ENCODE results near the gene MAD1L1.

The MAD1L1 gene

GRCh38 chr7:1918881-1919525 is 313.7 kb downstream of the MAD1L1 start:
- Histone ChIP-seq H3K9me2 (replicated peaks; ENCODE audit: control insufficient read depth, low read length) (no peaks in the 10 kb centered on the region), H3K79me2 (ENCODE audit: control insufficient read depth, low read length) (no peaks in the 10 kb centered on the region), H3F3A (ENCODE audit: control insufficient read depth, insufficient read depth) (no peaks in the 10 kb centered on the region), H3K9me3 (ENCODE audit: control insufficient read depth, insufficient read depth, low read length) (no peaks in the 10 kb centered on the region), H3K36me3 (ENCODE audit: control insufficient read depth, low read length) (peaks cover 4% of the 10 kb centered on the region; the same call in 1 of the 2 replicates), H3K4me2 (ENCODE audit: low read length) (no peak overlapping the region), H3K4me3 (ENCODE audit: low read length) (no peak overlapping the region), H3K27me3 (ENCODE audit: control insufficient read depth, low read length) (no peaks in the 10 kb centered on the region), H3K4me1 (ENCODE audit: control insufficient read depth, low read length) (peaks cover 21% of the 10 kb centered on the region), H4K20me1 (ENCODE audit: control insufficient read depth, insufficient read depth, low read depth, low read length) (no peaks in the 10 kb centered on the region), H3K27ac (ENCODE audit: low read depth, low read length) (no peak overlapping the region)
- no peak for TF ChIP-seq EZH2phosphoT487 (IDR thresholded peaks at IDR 0.05; ENCODE audit: borderline replicate concordance, low read length)
- TF ChIP-seq CTCF (IDR thresholded peaks at IDR 0.05; ENCODE audit: low read depth, low read length, poor library complexity, severe bottlenecking) = no peak

- no peak for TF ChIP-seq CTCF (IDR thresholded peaks at IDR 0.05; ENCODE audit: low read depth, low read length, poor library complexity, severe bottlenecking)
- TF ChIP-seq EZH2phosphoT487 (IDR thresholded peaks at IDR 0.05; ENCODE audit: borderline replicate concordance, low read length) = no peak
- no peak overlapping the region for H3K4me3 ChIP-seq (ENCODE audit: low read length)
- H3K79me2 ChIP-seq (ENCODE audit: control insufficient read depth, low read length) = no peaks in the 10 kb centered on the region
- no peaks in the 10 kb centered on the region for H3K27me3 ChIP-seq (ENCODE audit: control insufficient read depth, low read length)
- H4K20me1 ChIP-seq (ENCODE audit: control insufficient read depth, insufficient read depth, low read depth, low read length) = no peaks in the 10 kb centered on the region
- H3F3A ChIP-seq (ENCODE audit: control insufficient read depth, insufficient read depth) = no peaks in the 10 kb centered on the region
- peaks cover 21% of the 10 kb centered on the region for H3K4me1 ChIP-seq (ENCODE audit: control insufficient read depth, low read length)
- no peaks in the 10 kb centered on the region for H3K9me2 ChIP-seq (replicated peaks; ENCODE audit: control insufficient read depth, low read length)
- H3K4me2 ChIP-seq (ENCODE audit: low read length) = no peak overlapping the region
- no peak overlapping the region for H3K27ac ChIP-seq (ENCODE audit: low read depth, low read length)
- no peaks in the 10 kb centered on the region for H3K9me3 ChIP-seq (ENCODE audit: control insufficient read depth, insufficient read depth, low read length)
- H3K36me3 ChIP-seq (ENCODE audit: control insufficient read depth, low read length) = peaks cover 4% of the 10 kb centered on the region; the same call in 1 of the 2 replicates
Observed at GRCh38 chr7:1918063-1918645, 314.6 kb downstream of the MAD1L1 start.

GRCh38 chr7:1917221-1918062 is 315.3 kb downstream of the MAD1L1 start:
- H3K4me1 ChIP-seq (ENCODE audit: control insufficient read depth, low read length) = peaks cover 21% of the 10 kb centered on the region
- H4K20me1 ChIP-seq (ENCODE audit: control insufficient read depth, insufficient read depth, low read depth, low read length) = no peaks in the 10 kb centered on the region

More at GRCh38 chr7:1917221-1918062, 315.3 kb downstream of the MAD1L1 start:
- no peaks in the 10 kb centered on the region for H3F3A ChIP-seq (ENCODE audit: control insufficient read depth, insufficient read depth)
- H3K27me3 ChIP-seq (ENCODE audit: control insufficient read depth, low read length) = no peaks in the 10 kb centered on the region
- H3K9me3 ChIP-seq (ENCODE audit: control insufficient read depth, insufficient read depth, low read length) = no peaks in the 10 kb centered on the region
- no peak for TF ChIP-seq EZH2phosphoT487 (IDR thresholded peaks at IDR 0.05; ENCODE audit: borderline replicate concordance, low read length)
- TF ChIP-seq CTCF (IDR thresholded peaks at IDR 0.05; ENCODE audit: low read depth, low read length, poor library complexity, severe bottlenecking) = no peak
- no peaks in the 10 kb centered on the region; the same call in 1 of the 2 replicates for H3K36me3 ChIP-seq (ENCODE audit: control insufficient read depth, low read length)
- no peaks in the 10 kb centered on the region for H3K9me2 ChIP-seq (replicated peaks; ENCODE audit: control insufficient read depth, low read length)
- no peak overlapping the region for H3K27ac ChIP-seq (ENCODE audit: low read depth, low read length)
- H3K4me3 ChIP-seq (ENCODE audit: low read length) = no peak overlapping the region
- no peaks in the 10 kb centered on the region for H3K79me2 ChIP-seq (ENCODE audit: control insufficient read depth, low read length)
- H3K4me2 ChIP-seq (ENCODE audit: low read length) = no peak overlapping the region
